Endothelial cell of umbilical vein (primary cell): ENCODE measurements around the gene SLIT1. TPM values are rescaled to one million over a fixed set of nuclear protein-coding genes. Genes with fewer than 3 reads are reported as not detected.

ENCODE experiments used
- BruUV-seq: library from RNA; stranded (reverse); fragments of 400-500 nt; replicated peaks from 2 replicates; lab custom pipeline; 2021; lab: Mats Ljungman, UMichigan
- CTCF ChIA-PET: fragments of 300-600, 350-600 bp; sonication (Branson Sonifier 250); formaldehyde crosslinking; loops from one replicate; lab custom pipeline; 2021; ENCODE audit warnings: antibody characterized with exemption, inconsistent platforms; lab: Charles Lee
- POLR2A ChIA-PET: fragments of 300-600, 350-600 bp; sonication (Branson Sonifier 250); formaldehyde crosslinking; loops from one replicate; lab custom pipeline; 2021; ENCODE audit warnings: antibody characterized with exemption, inconsistent platforms; lab: Charles Lee
- DNase-seq: peaks from one replicate; pipeline ENCODE4 v3.0.0-alpha.2; 2011; ENCODE audit warnings: low read depth, low spot score
- FAIRE-seq: peaks from 2 replicates; lab custom pipeline; 2011; peaks lifted over from hg19 to GRCh38; lab: Jason Lieb, UNC
- H2AFZ ChIP-seq: 2 replicates; pipeline ENCODE4 v1.6.0; 2012; ENCODE audit warnings: low read depth, low read length, control low read depth, inconsistent platforms
- H3K27ac ChIP-seq: 2 replicates; pipeline ENCODE4 v1.5.1; 2011; ENCODE audit warnings: low read depth, mild to moderate bottlenecking, control low read depth, low read length, moderate library complexity; ENCODE audit not compliant: insufficient read depth
- H3K27me3 ChIP-seq, 2 experiments: 2 replicates each; pipeline versions ENCODE4 v1.6.0 to v1.6.1; 2011; ENCODE audit warnings: low read length in 2 of 2, mixed read lengths in 1 of 2; ENCODE audit not compliant: control insufficient read depth in 2 of 2, insufficient read depth in 2 of 2
- H3K36me3 ChIP-seq, 2 experiments: 2 replicates in 1 of 2; 3 replicates in 1 of 2; pipeline ENCODE4 v1.5.1; 2011; ENCODE audit warnings: low read length in 2 of 2, mild to moderate bottlenecking in 1 of 2, moderate library complexity in 1 of 2; ENCODE audit not compliant: control insufficient read depth in 2 of 2, insufficient read depth in 2 of 2; ENCODE audit errors: extremely low read depth in 1 of 2
- H3K4me1 ChIP-seq: 3 replicates; pipeline ENCODE4 v1.5.1; 2011; ENCODE audit warnings: mild to moderate bottlenecking, low read length; ENCODE audit not compliant: control insufficient read depth, insufficient read depth; ENCODE audit errors: extremely low read depth
- H3K4me2 ChIP-seq: 2 replicates; pipeline ENCODE4 v1.6.1; 2011; ENCODE audit warnings: low read length, control low read depth, mixed read lengths; ENCODE audit not compliant: insufficient read depth
- H3K4me3 ChIP-seq, 3 experiments: fragments of 200-600 bp in 1 of 3; sonication (generic), shearing (Covaris generic) in 1 of 3; replicated peaks in 1 of 3; 2 replicates each; pipeline ENCODE4 v1.5.1; 2011 to 2016; ENCODE audit warnings: control low read depth in 3 of 3, low read length in 3 of 3, mild to moderate bottlenecking in 2 of 3, inconsistent platforms in 1 of 3, low read depth in 1 of 3, moderate library complexity in 1 of 3; ENCODE audit not compliant: insufficient read depth in 1 of 3
- H3K79me2 ChIP-seq: 2 replicates; pipeline ENCODE4 v1.6.0; 2012; ENCODE audit warnings: low read length, inconsistent platforms; ENCODE audit not compliant: control insufficient read depth, insufficient read depth
- H3K9ac ChIP-seq: replicated peaks from 2 replicates; pipeline ENCODE3; 2011; ENCODE audit warnings: low read length, control low read depth; ENCODE audit not compliant: insufficient read depth; ENCODE audit errors: extremely low read depth
- H3K9me1 ChIP-seq: replicated peaks from 3 replicates; pipeline ENCODE4 v1.6.0; 2011; ENCODE audit warnings: mild to moderate bottlenecking, low read length; ENCODE audit not compliant: control insufficient read depth, insufficient read depth; ENCODE audit errors: extremely low read depth
- H3K9me3 ChIP-seq: replicated peaks from 2 replicates; pipeline ENCODE4 v1.5.1; 2012; ENCODE audit warnings: low read length, inconsistent platforms; ENCODE audit not compliant: control insufficient read depth, insufficient read depth
- H4K20me1 ChIP-seq: replicated peaks from 2 replicates; pipeline ENCODE3; 2011; ENCODE audit warnings: mild to moderate bottlenecking, low read length; ENCODE audit not compliant: control insufficient read depth, insufficient read depth; ENCODE audit errors: extremely low read depth
- EZH2 ChIP-seq: IDR thresholded peaks from 2 replicates; pipeline ENCODE4 v1.6.1; 2012; ENCODE audit warnings: borderline replicate concordance, low read depth, mild to moderate bottlenecking, moderate library complexity, low read length, inconsistent platforms; ENCODE audit not compliant: severe bottlenecking
- FOS ChIP-seq: IDR thresholded peaks from 2 replicates; pipeline ENCODE4 v1.6.1; 2011; ENCODE audit warnings: mild to moderate bottlenecking, low read length, moderate library complexity, borderline replicate concordance; ENCODE audit not compliant: insufficient read depth
- GATA2 ChIP-seq: IDR thresholded peaks from 2 replicates; pipeline ENCODE4 v1.7.0; 2011; ENCODE audit warnings: low read depth, mild to moderate bottlenecking, moderate library complexity, mixed read lengths, low read length; ENCODE audit not compliant: insufficient read length, insufficient read depth
- JUN ChIP-seq: IDR thresholded peaks from 2 replicates; pipeline ENCODE4 v1.6.1; 2011; ENCODE audit warnings: borderline replicate concordance, low read depth; ENCODE audit not compliant: insufficient read length, insufficient read depth
- MYC ChIP-seq: IDR thresholded peaks from one replicate; pipeline ENCODE4 v1.6.1; 2011; ENCODE audit warnings: mild to moderate bottlenecking, low read depth, low read length
- POLR2A ChIP-seq: IDR thresholded peaks from 2 replicates; pipeline ENCODE4 v1.6.1; 2012; ENCODE audit warnings: low read depth, mild to moderate bottlenecking, control low read depth, low read length
- POLR2AphosphoS5 ChIP-seq: IDR thresholded peaks from 2 replicates; pipeline ENCODE4 v1.6.1; 2012; ENCODE audit warnings: low read depth, mild to moderate bottlenecking, control low read depth, low read length, moderate library complexity; ENCODE audit not compliant: insufficient read depth
- dilution Hi-C: fragments of 300-500 bp; cut with MboI; formaldehyde crosslinking; loops from one replicate; pipeline ENCODE4 v1.15.0; 2019; ENCODE audit warnings: low sequenced_read_pairs; ENCODE audit not compliant: extremely low pct_ligation_motif_present
- intact Hi-C: fragments of 100-400 bp; cut with micrococcal nuclease; formaldehyde crosslinking; loops from one replicate; pipeline ENCODE4 v1.10.0; 2022
- polyA plus RNA-seq, 4 experiments: library from polyadenylated mRNA; depleted of rRNA in 3 of 4; stranded (reverse) in 3 of 4; unstranded in 1 of 4; fragments of >200 nt; gene quantifications; 2 replicates each; pipeline versions ENCODE4 v1.2.1 to v1.2.3, GENCODE V29; 2011 to 2012; ENCODE audit warnings: missing spikeins in 1 of 4
- total RNA-seq: library from RNA; stranded (reverse); gene quantifications from 2 replicates; pipeline ENCODE4 v1.2.3, GENCODE V29; 2021
- TF ChIP-seq, protein P1 (sequence below), 2 donors: IDR thresholded peaks; 1 replicate in 1 of 2; 2 replicates in 1 of 2; pipeline ENCODE4 v1.5.1; 2011; ENCODE audit warnings: low read length in 2 of 2, mild to moderate bottlenecking in 2 of 2, moderate library complexity in 2 of 2, control low read depth in 1 of 2, inconsistent platforms in 1 of 2, low read depth in 1 of 2; ENCODE audit not compliant: insufficient read depth in 1 of 2; ENCODE audit errors: extremely low read depth in 1 of 2

SLIT1 gene
- total and polyA plus RNA-seq, 2 donors (not counting 3 experiments of a cell fraction or from before 2014, with no cell fraction given) = 0.04 to 0.20 TPM

GRCh38 chr10:97001183-97001991 lies 184.4 kb downstream of the SLIT1 start:
- H3K36me3 ChIP-seq = no peaks in the 10 kb centered on the region
- peaks cover 0 to 2% of the 10 kb centered on the region in 2 experiments for H3K27me3 ChIP-seq
- no TSS peak for BruUV-seq
- POLR2A ChIA-PET = no interaction called here
- no peak overlapping the region for H3K27ac ChIP-seq
- no peak overlapping the region for H3K4me3 ChIP-seq
- no peak for FAIRE-seq
- intact Hi-C loops (no loop called here), dilution Hi-C loops (no loop called here)
- H3K9me1 ChIP-seq = no peaks in the 10 kb centered on the region
- H3K9me3 ChIP-seq = no peaks in the 10 kb centered on the region
- TF ChIP-seq FOS (no peak), EZH2 (no peak), MYC (no peak), JUN (no peak), GATA2 (no peak), POLR2A (no peak), POLR2AphosphoS5 (no peak)
- TF ChIP-seq, protein P1, sequence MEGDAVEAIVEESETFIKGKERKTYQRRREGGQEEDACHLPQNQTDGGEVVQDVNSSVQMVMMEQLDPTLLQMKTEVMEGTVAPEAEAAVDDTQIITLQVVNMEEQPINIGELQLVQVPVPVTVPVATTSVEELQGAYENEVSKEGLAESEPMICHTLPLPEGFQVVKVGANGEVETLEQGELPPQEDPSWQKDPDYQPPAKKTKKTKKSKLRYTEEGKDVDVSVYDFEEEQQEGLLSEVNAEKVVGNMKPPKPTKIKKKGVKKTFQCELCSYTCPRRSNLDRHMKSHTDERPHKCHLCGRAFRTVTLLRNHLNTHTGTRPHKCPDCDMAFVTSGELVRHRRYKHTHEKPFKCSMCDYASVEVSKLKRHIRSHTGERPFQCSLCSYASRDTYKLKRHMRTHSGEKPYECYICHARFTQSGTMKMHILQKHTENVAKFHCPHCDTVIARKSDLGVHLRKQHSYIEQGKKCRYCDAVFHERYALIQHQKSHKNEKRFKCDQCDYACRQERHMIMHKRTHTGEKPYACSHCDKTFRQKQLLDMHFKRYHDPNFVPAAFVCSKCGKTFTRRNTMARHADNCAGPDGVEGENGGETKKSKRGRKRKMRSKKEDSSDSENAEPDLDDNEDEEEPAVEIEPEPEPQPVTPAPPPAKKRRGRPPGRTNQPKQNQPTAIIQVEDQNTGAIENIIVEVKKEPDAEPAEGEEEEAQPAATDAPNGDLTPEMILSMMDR (IDR thresholded peaks at IDR 0.05; ENCODE audit: extremely low read depth in 1 of 2, insufficient read depth in 1 of 2, low read depth in 1 of 2, low read length in 2 of 2) = no peak
- no peak overlapping the region for H2AFZ ChIP-seq
- no peaks in the 10 kb centered on the region for H3K4me1 ChIP-seq
- H3K79me2 ChIP-seq = no peaks in the 10 kb centered on the region
- no peaks in the 10 kb centered on the region for H4K20me1 ChIP-seq
- CTCF ChIA-PET = no interaction called here
- H3K4me2 ChIP-seq = no peak overlapping the region
- no peak for DNase-seq
- no peak overlapping the region for H3K9ac ChIP-seq
